CD4-positive, CD25-positive, alpha-beta regulatory T cell (primary cell): Measurements from ENCODE around the gene PTPRE. TPM values are rescaled to one million over a fixed set of nuclear protein-coding genes. Genes with fewer than 3 reads are reported as not detected.

ENCODE experiments used
- ATAC-seq, 2 donors: fragments of 150-1000 bp; cut with Tn5 transposase; one replicate each; pipeline ENCODE4 v1.10.0; 2021; ENCODE audit warnings: low read depth in 2 of 2, moderate number of reproducible peaks in 2 of 2, moderate library complexity in 1 of 2
- DNase-seq, 3 donors: peaks; one replicate each; pipeline versions ENCODE4 v3.0.0 to v3.0.0-alpha.2; 2012 to 2022; ENCODE audit warnings: mixed read lengths in 1 of 3
- H3K27ac ChIP-seq: one replicate; pipeline ENCODE4 v1.7.0; 2013; ENCODE audit warnings: mild to moderate bottlenecking, low read length; ENCODE audit not compliant: insufficient read depth, poor library complexity, severe bottlenecking
- H3K27me3 ChIP-seq: one replicate; pipeline ENCODE4 v1.7.0; 2013; ENCODE audit warnings: low read length; ENCODE audit not compliant: control insufficient read depth, insufficient read depth
- H3K36me3 ChIP-seq: one replicate; pipeline ENCODE4 v1.7.0; 2013; ENCODE audit warnings: mild to moderate bottlenecking, low read length, moderate library complexity; ENCODE audit not compliant: control insufficient read depth, insufficient read depth
- H3K4me1 ChIP-seq: 2 replicates; pipeline ENCODE4 v1.7.0; 2013; ENCODE audit warnings: mild to moderate bottlenecking, low read length; ENCODE audit not compliant: insufficient read depth, control insufficient read depth, poor library complexity, severe bottlenecking
- H3K4me3 ChIP-seq: one replicate; pipeline ENCODE4 v1.7.0; 2013; ENCODE audit warnings: low read depth, mild to moderate bottlenecking, low read length, moderate library complexity
- H3K9me3 ChIP-seq, 2 experiments: 1 replicate in 1 of 2; 2 replicates in 1 of 2; pipeline ENCODE4 v1.7.0; 2013; ENCODE audit warnings: low read length in 2 of 2, mild to moderate bottlenecking in 1 of 2, moderate library complexity in 1 of 2; ENCODE audit not compliant: control insufficient read depth in 2 of 2
- H3K27ac Mint-ChIP-seq, 3 donors: one replicate each; pipeline ENCODE4 v1.8.0; 2020 to 2022; ENCODE audit warnings: mild to moderate bottlenecking in 3 of 3, mixed read lengths in 3 of 3, moderate library complexity in 2 of 3
- H3K27me3 Mint-ChIP-seq: one replicate; pipeline ENCODE4 v1.8.0; 2022; ENCODE audit warnings: mild to moderate bottlenecking, mixed read lengths
- H3K36me3 Mint-ChIP-seq: one replicate; pipeline ENCODE4 v1.8.0; 2020; ENCODE audit warnings: mixed read lengths
- H3K4me1 Mint-ChIP-seq, 4 donors: one replicate each; pipeline ENCODE4 v1.8.0; 2020 to 2022; ENCODE audit warnings: mixed read lengths in 4 of 4, mild to moderate bottlenecking in 1 of 4
- H3K4me3 Mint-ChIP-seq, 4 donors: one replicate each; pipeline ENCODE4 v1.8.0; 2020 to 2022; ENCODE audit warnings: mild to moderate bottlenecking in 4 of 4, mixed read lengths in 4 of 4, moderate library complexity in 3 of 4
- H3K9me3 Mint-ChIP-seq, 7 donors: one replicate each; pipeline ENCODE4 v1.8.0; 2020 to 2022; ENCODE audit warnings: mixed read lengths in 7 of 7, mild to moderate bottlenecking in 3 of 7, moderate library complexity in 2 of 7
- polyA plus RNA-seq, 4 donors: library from polyadenylated mRNA; unstranded; fragments of 300-500 nt; fragmentation: Illumina TruSeq; gene quantifications; one replicate each; pipeline ENCODE4 v1.2.3, GENCODE V29; 2021
- total RNA-seq: library from RNA; stranded (reverse); gene quantifications from one replicate; pipeline ENCODE4 v1.2.3, GENCODE V29; 2022

PTPRE gene
- total and polyA plus RNA-seq, 5 donors from 2014 or later: 10.0 to 63.9 (median 13.7) TPM

DNA sequence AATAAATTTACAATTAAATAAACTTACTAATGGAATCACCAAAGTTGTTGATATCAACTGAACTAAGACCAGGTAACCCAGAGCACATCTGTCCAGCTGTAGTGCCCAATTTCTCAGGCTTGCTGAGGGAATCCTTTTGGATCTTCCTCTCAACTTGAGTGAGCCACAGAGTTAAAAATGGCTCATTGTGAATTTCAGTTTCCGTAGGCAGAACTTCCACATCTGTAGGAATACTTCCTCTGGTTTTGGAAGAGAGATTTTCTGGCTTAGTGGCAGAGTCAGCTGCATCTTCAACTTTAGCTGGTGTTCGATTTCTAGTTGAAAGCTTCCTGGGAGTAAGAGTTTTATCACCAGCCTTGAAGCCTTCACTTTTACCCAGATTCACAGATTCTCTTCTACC, 208.0 kb downstream of the PTPRE start:
- Histone ChIP-seq H3K27ac (no peak overlapping the region), H3K27me3 (no peaks in the 10 kb centered on the region), H3K9me3 (no peaks in the 10 kb centered on the region), H3K4me3 (no peak overlapping the region), H3K4me1 (peaks cover 4% of the 10 kb centered on the region), H3K36me3 (no peaks in the 10 kb centered on the region)
- Mint-ChIP-seq H3K27ac (peak overlapping the region in 1 of 3 donors; percentile 37), H3K4me3 (no peak overlapping the region), H3K27me3 (no peaks in the 10 kb centered on the region), H3K36me3 (no peaks in the 10 kb centered on the region), H3K4me1 (peaks cover 2 to 43% (median 15%) of the 10 kb centered on the region in 4 donors), H3K9me3 (no peaks in the 10 kb centered on the region)
- no peak for ATAC-seq
- no peak for DNase-seq

- Mint-ChIP-seq H3K4me3 (no peak overlapping the region), H3K9me3 (no peaks in the 10 kb centered on the region), H3K27me3 (no peaks in the 10 kb centered on the region), H3K27ac (no peak overlapping the region), H3K4me1 (peaks cover 2 to 48% (median 16%) of the 10 kb centered on the region in 4 donors), H3K36me3 (no peaks in the 10 kb centered on the region)
- Histone ChIP-seq H3K27ac (no peak overlapping the region), H3K9me3 (no peaks in the 10 kb centered on the region), H3K27me3 (no peaks in the 10 kb centered on the region), H3K36me3 (no peaks in the 10 kb centered on the region), H3K4me3 (no peak overlapping the region), H3K4me1 (peaks cover 4% of the 10 kb centered on the region)
- no peak for ATAC-seq
- no peak for DNase-seq
These were observed 208.5 kb downstream of the PTPRE start for GRCh38 chr10:128115356-128115755.

GRCh38 chr10:128116187-128116586, 209.3 kb downstream of the PTPRE start:
- no peak for ATAC-seq
- no peaks in the 10 kb centered on the region for H3K9me3 ChIP-seq
- H3K4me3 ChIP-seq: no peak overlapping the region
- no peaks in the 10 kb centered on the region for H3K27me3 ChIP-seq
- H3K27me3 Mint-ChIP-seq: no peaks in the 10 kb centered on the region
- no peaks in the 10 kb centered on the region for H3K9me3 Mint-ChIP-seq
- H3K36me3 ChIP-seq: no peaks in the 10 kb centered on the region
- DNase-seq: no peak
- H3K27ac ChIP-seq: no peak overlapping the region
- H3K4me1 Mint-ChIP-seq: peaks cover 8 to 55% (median 23%) of the 10 kb centered on the region in 4 donors
- H3K36me3 Mint-ChIP-seq: no peaks in the 10 kb centered on the region
- peaks cover 4% of the 10 kb centered on the region for H3K4me1 ChIP-seq
- peak overlapping the region; percentile 42 to 73 (median 52) for H3K27ac Mint-ChIP-seq
- H3K4me3 Mint-ChIP-seq: peak overlapping the region in 1 of 4 donors; percentile 1

- H3K9me3 Mint-ChIP-seq: no peaks in the 10 kb centered on the region
- H3K27me3 ChIP-seq: no peaks in the 10 kb centered on the region
- no peak overlapping the region for H3K4me3 ChIP-seq
- DNase-seq (no peak), ATAC-seq (no peak)
- H3K9me3 ChIP-seq: no peaks in the 10 kb centered on the region
- no peak overlapping the region for H3K4me3 Mint-ChIP-seq
- H3K27ac ChIP-seq: no peak overlapping the region
- H3K4me1 Mint-ChIP-seq: peaks cover 8 to 54% (median 17%) of the 10 kb centered on the region in 4 donors
- H3K36me3 ChIP-seq: no peaks in the 10 kb centered on the region
- no peaks in the 10 kb centered on the region for H3K27me3 Mint-ChIP-seq
- H3K4me1 ChIP-seq: peaks cover 4% of the 10 kb centered on the region
- H3K36me3 Mint-ChIP-seq: no peaks in the 10 kb centered on the region
- H3K27ac Mint-ChIP-seq: peak overlapping the region in 2 of 3 donors; percentile 52 to 73
These were observed 210.1 kb downstream of the PTPRE start for GRCh38 chr10:128116851-128117615.

DNA sequence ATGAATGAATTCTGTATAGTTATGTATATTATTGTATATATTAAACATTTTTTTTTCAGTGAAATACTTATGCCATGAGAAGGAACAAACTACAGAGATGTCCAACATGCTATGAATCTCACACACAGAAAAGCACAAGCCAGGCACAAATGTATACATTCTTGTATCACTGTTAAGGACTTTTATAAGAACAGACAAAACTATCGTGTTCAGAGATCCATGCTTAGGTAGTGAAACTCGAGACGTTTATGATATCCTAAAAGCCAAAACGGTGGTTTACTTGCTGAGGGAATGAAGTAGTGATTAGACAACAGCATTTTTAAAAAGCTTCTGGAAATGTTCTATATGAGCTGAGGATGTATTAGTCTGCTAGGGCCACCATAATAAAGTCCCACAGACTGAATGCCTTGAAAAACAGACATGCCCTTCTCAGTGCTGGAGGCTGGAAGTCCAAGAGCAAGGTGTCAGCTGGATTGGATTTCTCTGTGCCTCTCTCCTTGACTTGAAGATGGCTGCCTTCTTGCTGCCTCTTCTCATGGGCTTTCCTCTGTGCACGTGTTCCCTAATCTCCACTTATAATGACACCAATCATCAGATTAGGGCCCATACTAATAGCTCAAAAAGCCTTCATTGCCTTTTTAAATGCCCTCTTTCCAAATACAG, 215.0 kb downstream of the PTPRE start:
- H3K4me1 Mint-ChIP-seq: peaks cover 26 to 66% (median 47%) of the 10 kb centered on the region in 4 donors
- no peaks in the 10 kb centered on the region for H3K36me3 Mint-ChIP-seq
- Histone ChIP-seq H3K9me3 (no peaks in the 10 kb centered on the region), H3K4me3 (peak overlapping the region; percentile 93), H3K27me3 (no peaks in the 10 kb centered on the region), H3K36me3 (no peaks in the 10 kb centered on the region), H3K27ac (no peak overlapping the region), H3K4me1 (peaks cover 43% of the 10 kb centered on the region)
- peaks cover 0 to 2% (median 0%) of the 10 kb centered on the region in 7 donors for H3K9me3 Mint-ChIP-seq
- H3K27me3 Mint-ChIP-seq: no peaks in the 10 kb centered on the region
- no peak for ATAC-seq
- H3K27ac Mint-ChIP-seq: peak overlapping the region in 2 of 3 donors; percentile 55 to 60
- no peak for DNase-seq
- H3K4me3 Mint-ChIP-seq: peak overlapping the region in 2 of 4 donors; percentile 30 to 43

GRCh38 chr10:128122931-128123330, 216.0 kb downstream of the PTPRE start:
- peaks cover 30 to 66% (median 52%) of the 10 kb centered on the region in 4 donors for H3K4me1 Mint-ChIP-seq
- Histone ChIP-seq H3K27me3 (no peaks in the 10 kb centered on the region), H3K36me3 (no peaks in the 10 kb centered on the region), H3K9me3 (no peaks in the 10 kb centered on the region), H3K27ac (no peak overlapping the region), H3K4me1 (peaks cover 47% of the 10 kb centered on the region), H3K4me3 (peak overlapping the region; percentile 93)
- H3K27ac Mint-ChIP-seq: peak overlapping the region in 2 of 3 donors; percentile 29 to 78
- H3K4me3 Mint-ChIP-seq: peak overlapping the region; percentile 4 to 98 (median 29)
- peaks cover 0 to 2% (median 0%) of the 10 kb centered on the region in 7 donors for H3K9me3 Mint-ChIP-seq
- ATAC-seq (no peak), DNase-seq (no peak)
- no peaks in the 10 kb centered on the region for H3K36me3 Mint-ChIP-seq
- no peaks in the 10 kb centered on the region for H3K27me3 Mint-ChIP-seq

GRCh38 chr10:128123846-128124245, 216.9 kb downstream of the PTPRE start:
- Mint-ChIP-seq H3K9me3 (peaks cover 0 to 2% (median 0%) of the 10 kb centered on the region in 7 donors), H3K27ac (peak overlapping the region in 2 of 3 donors; percentile 67 to 78), H3K27me3 (no peaks in the 10 kb centered on the region), H3K4me1 (peaks cover 30 to 61% (median 52%) of the 10 kb centered on the region in 4 donors), H3K4me3 (peak overlapping the region; percentile 29 to 100 (median 98)), H3K36me3 (no peaks in the 10 kb centered on the region)
- no peaks in the 10 kb centered on the region for H3K9me3 ChIP-seq
- no peak overlapping the region for H3K27ac ChIP-seq
- ATAC-seq: no peak
- H3K4me1 ChIP-seq: peaks cover 47% of the 10 kb centered on the region
- no peak for DNase-seq
- H3K27me3 ChIP-seq: no peaks in the 10 kb centered on the region
- H3K4me3 ChIP-seq: peak overlapping the region; percentile 93
- no peaks in the 10 kb centered on the region for H3K36me3 ChIP-seq
